ENCODE data around the gene MIDN.

The MIDN gene

DNA sequence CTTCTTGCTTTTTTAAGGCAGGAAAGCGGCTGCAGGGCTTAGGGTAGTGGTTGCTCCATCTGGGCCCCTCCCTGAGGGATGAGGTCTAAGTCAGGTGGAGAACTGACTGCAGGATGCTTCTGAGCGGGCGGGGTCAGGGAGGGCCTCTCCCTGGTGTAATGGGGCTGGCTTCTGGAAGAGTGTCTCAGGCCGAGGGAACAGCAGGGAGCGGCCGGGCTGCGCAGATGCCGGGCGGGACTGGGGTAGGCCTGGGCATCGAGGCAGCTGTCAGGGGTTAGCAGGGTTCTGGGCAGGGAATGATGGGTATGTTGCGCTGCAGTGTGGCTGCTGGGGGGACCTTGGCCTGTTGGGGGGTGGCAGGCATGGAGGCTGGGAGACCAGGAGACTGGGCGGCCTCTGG, 29.7 kb downstream of the MIDN start:
- Histone ChIP-seq H3F3A (ENCODE audit: control insufficient read depth, insufficient read depth) (peaks cover 15% of the 10 kb centered on the region), H3K4me3 (ENCODE audit: low read length) (no peak overlapping the region), H3K79me2 (ENCODE audit: control insufficient read depth, low read length) (peaks cover 32% of the 10 kb centered on the region), H3K36me3 (ENCODE audit: control insufficient read depth, low read length) (peaks cover 69% of the 10 kb centered on the region), H3K4me1 (ENCODE audit: control insufficient read depth, low read length) (peaks cover 28% of the 10 kb centered on the region), H3K27me3 (ENCODE audit: control insufficient read depth, low read length) (no peaks in the 10 kb centered on the region), H3K4me2 (ENCODE audit: low read length) (no peak overlapping the region), H3K9me2 (replicated peaks; ENCODE audit: control insufficient read depth, low read length) (no peaks in the 10 kb centered on the region), H3K9me3 (ENCODE audit: control insufficient read depth, insufficient read depth, low read length) (no peaks in the 10 kb centered on the region), H3K27ac (ENCODE audit: low read depth, low read length) (no peak overlapping the region), H4K20me1 (ENCODE audit: control insufficient read depth, insufficient read depth, low read depth, low read length) (peaks cover 5% of the 10 kb centered on the region)
- TF ChIP-seq, protein P1, sequence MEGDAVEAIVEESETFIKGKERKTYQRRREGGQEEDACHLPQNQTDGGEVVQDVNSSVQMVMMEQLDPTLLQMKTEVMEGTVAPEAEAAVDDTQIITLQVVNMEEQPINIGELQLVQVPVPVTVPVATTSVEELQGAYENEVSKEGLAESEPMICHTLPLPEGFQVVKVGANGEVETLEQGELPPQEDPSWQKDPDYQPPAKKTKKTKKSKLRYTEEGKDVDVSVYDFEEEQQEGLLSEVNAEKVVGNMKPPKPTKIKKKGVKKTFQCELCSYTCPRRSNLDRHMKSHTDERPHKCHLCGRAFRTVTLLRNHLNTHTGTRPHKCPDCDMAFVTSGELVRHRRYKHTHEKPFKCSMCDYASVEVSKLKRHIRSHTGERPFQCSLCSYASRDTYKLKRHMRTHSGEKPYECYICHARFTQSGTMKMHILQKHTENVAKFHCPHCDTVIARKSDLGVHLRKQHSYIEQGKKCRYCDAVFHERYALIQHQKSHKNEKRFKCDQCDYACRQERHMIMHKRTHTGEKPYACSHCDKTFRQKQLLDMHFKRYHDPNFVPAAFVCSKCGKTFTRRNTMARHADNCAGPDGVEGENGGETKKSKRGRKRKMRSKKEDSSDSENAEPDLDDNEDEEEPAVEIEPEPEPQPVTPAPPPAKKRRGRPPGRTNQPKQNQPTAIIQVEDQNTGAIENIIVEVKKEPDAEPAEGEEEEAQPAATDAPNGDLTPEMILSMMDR (IDR thresholded peaks at IDR 0.05; ENCODE audit: low read depth, low read length, poor library complexity, severe bottlenecking), result no peak
- no peak for TF ChIP-seq EZH2phosphoT487 (IDR thresholded peaks at IDR 0.05; ENCODE audit: borderline replicate concordance, low read length)

DNA sequence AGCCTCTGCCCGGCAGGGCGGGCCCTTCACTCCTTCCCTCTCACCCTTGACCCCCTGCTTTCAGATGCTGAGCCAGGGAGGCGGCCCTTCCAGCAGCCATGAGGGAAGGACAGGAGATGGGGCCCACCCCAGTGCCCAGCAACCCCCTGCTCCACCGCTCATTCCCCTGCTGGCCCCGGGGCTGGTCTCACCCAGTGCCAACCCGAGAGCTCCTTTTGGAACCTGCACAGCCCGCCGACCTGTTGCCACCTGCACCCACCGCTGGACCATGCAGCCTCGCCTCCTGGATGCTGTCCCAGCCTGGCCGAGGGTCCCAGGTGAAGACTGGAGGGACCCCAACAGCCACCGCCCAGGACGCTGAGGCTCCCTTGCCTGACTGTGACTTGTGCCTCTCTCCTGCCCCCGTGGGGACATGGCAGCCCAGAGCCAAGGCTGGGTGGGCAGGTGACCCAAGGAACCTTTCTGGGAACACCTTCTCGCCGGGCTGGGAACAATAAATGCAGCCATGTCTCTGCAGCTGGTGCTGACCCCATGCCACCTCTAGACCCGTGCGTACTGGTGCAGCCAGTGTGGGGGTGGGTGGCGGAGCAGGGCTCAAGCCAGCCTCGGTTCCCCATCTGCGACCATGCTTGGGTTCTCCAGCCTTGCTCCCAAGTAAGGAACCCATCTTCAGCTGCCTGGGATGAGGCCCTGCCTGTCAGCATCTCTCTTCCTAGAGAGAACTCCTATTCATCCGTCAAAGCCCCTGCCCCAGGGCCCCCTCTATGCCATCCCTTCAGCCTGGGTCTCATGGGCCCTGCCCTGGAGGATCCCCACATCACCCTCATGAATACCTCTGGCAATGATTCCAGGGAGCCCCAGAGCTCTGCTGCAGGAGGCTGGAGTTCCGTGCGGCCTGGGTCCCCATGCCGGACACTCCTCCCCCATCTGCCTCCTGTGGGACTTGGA, 30.6 kb downstream of the MIDN start:
- peaks cover 33% of the 10 kb centered on the region for H3K4me1 ChIP-seq (ENCODE audit: control insufficient read depth, low read length)
- H3K9me3 ChIP-seq (ENCODE audit: control insufficient read depth, insufficient read depth, low read length), result no peaks in the 10 kb centered on the region
- H3K79me2 ChIP-seq (ENCODE audit: control insufficient read depth, low read length), result peaks cover 24% of the 10 kb centered on the region
- peaks cover 8% of the 10 kb centered on the region for H3K27me3 ChIP-seq (ENCODE audit: control insufficient read depth, low read length)
- TF ChIP-seq, protein P1 (IDR thresholded peaks at IDR 0.05; ENCODE audit: low read depth, low read length, poor library complexity, severe bottlenecking), result no peak
- no peak for TF ChIP-seq EZH2phosphoT487 (IDR thresholded peaks at IDR 0.05; ENCODE audit: borderline replicate concordance, low read length)
- no peak overlapping the region for H3K4me3 ChIP-seq (ENCODE audit: low read length)
- no peak overlapping the region for H3K4me2 ChIP-seq (ENCODE audit: low read length)
- peaks cover 5% of the 10 kb centered on the region for H4K20me1 ChIP-seq (ENCODE audit: control insufficient read depth, insufficient read depth, low read depth, low read length)
- H3K36me3 ChIP-seq (ENCODE audit: control insufficient read depth, low read length), result peaks cover 60% of the 10 kb centered on the region
- no peak overlapping the region for H3K27ac ChIP-seq (ENCODE audit: low read depth, low read length)
- peaks cover 7% of the 10 kb centered on the region for H3F3A ChIP-seq (ENCODE audit: control insufficient read depth, insufficient read depth)
- H3K9me2 ChIP-seq (replicated peaks; ENCODE audit: control insufficient read depth, low read length), result no peaks in the 10 kb centered on the region

DNA sequence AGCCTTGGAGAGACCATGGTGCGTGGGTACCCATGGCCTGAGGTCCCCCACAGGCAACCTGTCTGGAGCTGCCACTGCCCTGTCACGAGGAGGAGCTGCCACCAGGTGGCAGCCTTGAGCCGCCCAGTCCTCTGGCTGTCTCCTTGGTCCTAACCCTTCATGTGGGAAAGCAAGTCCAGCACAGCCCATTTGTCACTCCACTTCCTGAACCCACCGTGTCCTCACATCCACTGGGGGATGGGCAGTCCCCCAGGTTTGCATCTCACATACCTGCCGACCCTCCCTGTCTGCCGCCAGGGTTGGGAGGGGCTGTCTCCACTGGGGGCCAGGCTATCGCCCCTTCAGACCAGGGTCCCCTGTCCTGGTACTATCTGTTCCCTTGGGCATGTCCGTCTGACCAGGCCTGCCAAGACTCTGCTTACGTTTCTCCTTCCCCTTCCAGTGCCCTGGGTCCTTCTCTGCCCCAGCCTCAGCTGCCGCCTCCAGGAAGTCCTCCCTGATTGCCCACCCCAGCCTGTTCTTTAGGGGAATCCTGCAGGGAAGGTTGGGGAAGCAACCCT, 31.5 kb downstream of the MIDN start:
- H3K4me1 ChIP-seq (ENCODE audit: control insufficient read depth, low read length), result peaks cover 24% of the 10 kb centered on the region
- no peak overlapping the region for H3K4me2 ChIP-seq (ENCODE audit: low read length)
- peaks cover 51% of the 10 kb centered on the region for H3K36me3 ChIP-seq (ENCODE audit: control insufficient read depth, low read length)

More for the DNA sequence above, 31.5 kb downstream of the MIDN start:
- no peaks in the 10 kb centered on the region for H3K9me3 ChIP-seq (ENCODE audit: control insufficient read depth, insufficient read depth, low read length)
- no peak overlapping the region for H3K4me3 ChIP-seq (ENCODE audit: low read length)
- H3F3A ChIP-seq (ENCODE audit: control insufficient read depth, insufficient read depth), result peaks cover 3% of the 10 kb centered on the region
- H4K20me1 ChIP-seq (ENCODE audit: control insufficient read depth, insufficient read depth, low read depth, low read length), result peaks cover 5% of the 10 kb centered on the region
- no peak for TF ChIP-seq EZH2phosphoT487 (IDR thresholded peaks at IDR 0.05; ENCODE audit: borderline replicate concordance, low read length)
- TF ChIP-seq, protein P1 (IDR thresholded peaks at IDR 0.05; ENCODE audit: low read depth, low read length, poor library complexity, severe bottlenecking), result peak; percentile 99
- H3K79me2 ChIP-seq (ENCODE audit: control insufficient read depth, low read length), result peaks cover 16% of the 10 kb centered on the region
- peaks cover 17% of the 10 kb centered on the region for H3K27me3 ChIP-seq (ENCODE audit: control insufficient read depth, low read length)
- H3K9me2 ChIP-seq (replicated peaks; ENCODE audit: control insufficient read depth, low read length), result no peaks in the 10 kb centered on the region
- no peak overlapping the region for H3K27ac ChIP-seq (ENCODE audit: low read depth, low read length)
